HG02981 (cell line): ENCODE data around the gene SAP30.
A peak's percentile ranks its signal among the peaks of the same experiment; 100 is the strongest.

ENCODE experiments used
- ATAC-seq: cut with Tn5 transposase; IDR thresholded peaks from one replicate; pipeline ENCODE4 v1.9.1; 2021; ENCODE audit warnings: mild to moderate bottlenecking, moderate library complexity; ENCODE audit not compliant: unreplicated experiment

SAP30 gene

DNA sequence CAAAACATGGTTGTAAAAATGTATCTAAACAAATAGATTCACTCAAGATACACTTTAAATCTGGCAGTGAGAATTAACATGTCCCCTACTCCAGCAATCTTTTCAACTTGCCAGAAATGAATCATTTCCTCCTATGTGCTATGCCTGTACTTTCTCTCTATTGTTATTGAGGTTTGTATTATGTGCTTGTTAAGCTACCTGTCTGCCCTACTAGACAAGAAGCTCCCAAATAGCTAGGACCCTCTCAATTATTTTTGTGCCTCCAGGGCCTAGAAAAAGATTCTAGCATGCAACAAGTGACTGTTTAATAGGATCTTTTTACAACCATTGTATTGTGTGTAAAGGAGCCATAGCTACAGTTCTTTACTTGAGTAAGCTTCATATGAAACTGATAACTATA lies 3.5 kb upstream of the SAP30 start:
- peak; percentile 16 for ATAC-seq

DNA sequence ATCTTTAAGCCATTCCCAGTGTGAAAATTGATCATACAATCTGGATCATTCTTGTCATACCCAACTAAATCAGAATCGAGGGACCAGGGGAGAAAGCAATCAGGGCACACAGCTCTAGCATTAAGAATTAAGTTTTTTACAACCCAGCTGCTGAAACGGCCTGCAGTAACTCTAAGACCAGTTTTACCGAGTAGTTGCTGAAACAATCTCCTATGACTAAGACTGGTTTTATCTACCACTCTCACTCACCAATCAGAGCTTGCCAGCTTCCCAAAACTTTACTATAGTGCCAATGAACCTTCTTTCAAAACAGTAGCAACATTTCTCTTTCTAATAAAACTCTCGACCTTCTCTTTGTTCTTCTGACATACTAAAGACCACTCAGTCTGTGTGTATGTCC lies 2.8 kb upstream of the SAP30 start:
- ATAC-seq = no peak

- ATAC-seq = peak; percentile 6
Measured at GRCh38 chr4:173370130-173370476, 651 bp upstream of the SAP30 start.

DNA sequence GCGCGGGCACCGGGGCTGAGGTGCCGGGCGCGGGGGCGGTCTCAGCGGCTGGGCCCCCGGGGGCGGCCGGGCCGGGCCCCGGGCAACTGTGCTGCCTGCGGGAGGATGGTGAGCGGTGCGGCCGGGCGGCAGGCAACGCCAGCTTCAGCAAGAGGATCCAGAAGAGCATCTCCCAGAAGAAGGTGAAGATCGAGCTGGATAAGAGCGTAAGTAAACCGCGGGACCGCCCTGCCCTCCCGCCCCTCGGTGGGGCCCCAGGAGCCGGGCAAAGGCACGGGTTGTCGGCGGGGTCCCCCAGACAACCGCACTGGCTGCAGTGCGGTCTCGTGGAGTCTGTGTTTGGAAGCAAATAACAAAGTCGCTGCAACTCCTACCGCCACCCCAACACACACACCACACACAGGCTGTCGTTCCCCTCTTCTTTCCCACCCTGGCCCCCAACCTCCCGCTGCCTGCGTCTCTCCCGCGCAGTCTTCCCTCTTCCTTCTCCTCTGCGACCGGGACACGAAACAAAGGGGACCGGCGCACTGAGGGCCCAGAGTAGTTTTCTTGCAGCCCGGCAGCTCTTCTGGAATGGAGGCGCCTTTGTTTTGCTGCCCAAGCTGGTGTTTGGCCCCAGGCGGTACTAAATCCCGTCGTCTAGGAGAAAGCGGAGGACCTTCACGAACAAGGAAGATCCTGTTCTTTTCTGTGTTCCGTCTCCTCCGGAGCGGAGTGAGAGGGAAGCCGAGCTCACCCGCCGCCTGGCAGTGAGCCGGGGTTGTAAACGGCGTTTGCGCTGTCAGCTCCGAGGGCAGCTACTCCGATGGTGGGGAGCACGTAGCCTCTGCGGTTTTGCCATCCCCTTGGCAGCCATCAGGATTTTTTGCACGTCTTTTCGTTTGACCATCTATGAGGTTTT lies 788 bp downstream of the SAP30 start:
- peak; percentile 16 for ATAC-seq

- no peak for ATAC-seq
Measured at GRCh38 chr4:173374588-173374987, 3.8 kb downstream of the SAP30 start.

GRCh38 chr4:173379929-173380328 lies 9.2 kb downstream of the SAP30 start:
- ATAC-seq = no peak

DNA sequence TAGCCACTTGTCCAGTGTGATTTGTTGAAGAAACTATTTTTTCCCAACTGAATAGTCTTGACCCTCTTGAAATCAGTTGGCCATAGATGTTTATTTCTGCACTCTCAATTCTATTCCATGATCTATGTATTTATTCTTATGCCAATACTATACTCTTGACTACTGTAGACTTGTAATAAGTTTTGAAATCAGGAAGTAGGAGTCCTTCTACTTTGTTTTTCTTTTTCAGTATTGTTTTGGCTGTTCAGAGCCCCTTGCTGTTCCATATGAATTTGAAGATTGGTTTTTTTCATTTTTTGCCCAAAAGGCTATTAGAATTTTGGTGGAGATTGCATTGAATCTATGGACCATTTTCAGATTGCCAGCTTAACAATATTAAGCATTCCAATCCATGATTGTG lies 10.2 kb downstream of the SAP30 start:
- no peak for ATAC-seq

- no peak for ATAC-seq
Measured at GRCh38 chr4:173381610-173382009, 10.9 kb downstream of the SAP30 start.

DNA sequence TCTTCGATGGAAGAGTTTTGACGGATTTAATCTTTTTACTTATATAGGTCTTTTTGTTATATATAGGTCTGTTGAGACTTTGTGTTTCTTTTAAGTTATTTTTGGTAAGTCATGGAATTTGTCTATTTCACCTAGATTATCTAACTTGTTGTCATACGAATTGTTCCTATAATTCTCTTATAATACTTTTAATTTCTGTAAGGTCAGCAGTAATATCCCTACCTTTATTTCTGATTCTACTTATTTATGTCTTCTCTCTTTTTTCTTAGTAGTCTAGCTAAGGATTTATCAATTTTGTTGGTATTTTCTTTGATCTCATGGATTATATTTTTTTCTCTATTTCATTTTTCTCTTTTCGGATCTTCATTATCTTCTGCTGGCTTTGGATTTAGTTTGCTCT lies 11.6 kb downstream of the SAP30 start:
- no peak for ATAC-seq

GRCh38 chr4:173386751-173387150 lies 16.0 kb downstream of the SAP30 start:
- ATAC-seq = no peak

- no peak for ATAC-seq
Measured at GRCh38 chr4:173391701-173392100, 20.9 kb downstream of the SAP30 start.

GRCh38 chr4:173397604-173398003 lies 26.9 kb downstream of the SAP30 start:
- no peak for ATAC-seq

- no peak for ATAC-seq
Measured at GRCh38 chr4:173398220-173398619, 27.5 kb downstream of the SAP30 start.

DNA sequence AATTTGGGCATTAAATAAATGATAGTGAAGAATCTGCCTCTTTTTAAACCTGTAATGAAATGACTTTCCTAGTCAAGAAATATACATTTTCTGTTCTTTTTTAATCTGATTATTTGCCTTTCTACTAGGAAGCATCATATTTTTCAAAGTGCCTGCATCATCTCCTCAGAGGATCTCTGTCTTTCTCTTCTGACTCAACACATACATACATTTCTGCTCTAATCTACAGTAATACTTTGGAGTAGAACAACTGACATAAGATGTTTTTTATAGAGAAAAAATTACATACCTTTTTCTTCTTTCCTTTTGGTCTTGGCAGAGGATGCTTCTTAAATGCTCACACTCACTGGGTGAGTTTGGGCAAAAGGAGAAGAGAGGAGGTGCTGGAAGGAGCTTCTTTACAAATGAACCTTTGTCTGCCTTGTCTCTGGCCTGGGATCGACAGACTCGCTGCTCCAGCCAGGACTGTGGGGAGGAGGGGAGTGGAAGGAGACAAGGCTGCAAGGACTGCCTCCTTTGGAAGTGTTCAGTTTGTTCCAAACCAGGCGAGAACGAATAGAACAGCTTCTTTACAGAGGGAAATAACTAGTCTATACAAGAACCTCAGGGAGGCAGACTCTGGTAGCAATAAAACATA lies 28.1 kb downstream of the SAP30 start, which contains the start of gene SCRG1:
SCRG1 (minus strand) TSS at position 338 of the 637 bp plus-strand sequence. CDS start 7,702 bp downstream, outside the sequence.
- no peak for ATAC-seq

DNA sequence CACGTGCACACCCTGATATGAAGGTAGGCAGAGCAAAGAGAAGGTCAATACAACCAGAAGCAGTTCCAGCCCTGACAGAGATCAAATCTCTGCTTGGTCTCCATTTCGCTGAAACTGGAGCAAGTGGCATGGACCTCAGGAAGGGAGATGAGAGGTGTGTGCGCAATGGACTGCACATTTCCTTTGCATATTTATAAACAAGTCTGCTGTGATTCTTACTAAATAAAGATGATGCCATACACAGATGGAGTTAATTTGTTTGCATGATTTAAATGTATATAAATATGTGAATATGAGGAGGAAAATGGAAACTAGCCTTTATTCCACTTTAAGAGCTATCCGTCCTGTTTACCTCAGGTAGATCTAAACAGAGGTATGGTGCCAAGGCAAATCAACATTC lies 30.3 kb downstream of the SAP30 start:
- no peak for ATAC-seq

- no peak for ATAC-seq
Measured at GRCh38 chr4:173403051-173403450, 32.3 kb downstream of the SAP30 start.

GRCh38 chr4:173404296-173404865 lies 33.6 kb downstream of the SAP30 start:
- no peak for ATAC-seq

DNA sequence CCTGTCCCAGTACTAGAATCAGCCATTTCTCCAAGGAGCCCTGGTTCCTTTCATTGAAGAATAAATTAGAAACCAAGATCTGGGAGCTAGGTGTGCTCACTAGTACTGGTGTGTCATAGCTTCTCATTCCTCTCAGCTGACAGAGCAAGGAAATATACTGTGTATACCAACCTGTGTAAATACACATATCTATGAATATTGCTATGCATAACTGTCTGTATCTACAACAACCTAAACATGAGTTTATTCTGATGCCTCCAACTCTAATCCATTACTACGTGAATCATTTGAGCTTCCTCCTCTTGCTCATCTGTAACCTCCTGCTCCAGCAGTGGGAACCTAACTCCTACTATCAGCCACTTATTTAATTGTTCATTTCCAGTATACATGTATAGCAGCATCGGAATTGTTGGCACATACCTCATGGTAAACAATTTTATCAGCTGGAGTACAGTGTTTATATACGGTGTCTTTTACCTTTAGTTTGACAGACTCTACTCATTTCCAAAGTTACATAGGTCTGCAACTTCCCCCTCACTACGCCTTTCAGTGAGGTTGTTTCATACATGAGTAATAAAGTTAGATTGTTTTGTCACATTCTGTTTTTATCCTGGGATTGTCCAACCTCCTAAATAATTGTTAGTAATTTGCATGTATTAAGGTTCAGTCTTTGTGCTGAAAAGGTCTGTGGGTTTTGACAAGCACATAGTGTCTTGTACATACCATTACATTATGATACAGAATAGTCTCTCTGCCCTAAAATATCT lies 35.3 kb downstream of the SAP30 start:
- peak; percentile 55 for ATAC-seq

DNA sequence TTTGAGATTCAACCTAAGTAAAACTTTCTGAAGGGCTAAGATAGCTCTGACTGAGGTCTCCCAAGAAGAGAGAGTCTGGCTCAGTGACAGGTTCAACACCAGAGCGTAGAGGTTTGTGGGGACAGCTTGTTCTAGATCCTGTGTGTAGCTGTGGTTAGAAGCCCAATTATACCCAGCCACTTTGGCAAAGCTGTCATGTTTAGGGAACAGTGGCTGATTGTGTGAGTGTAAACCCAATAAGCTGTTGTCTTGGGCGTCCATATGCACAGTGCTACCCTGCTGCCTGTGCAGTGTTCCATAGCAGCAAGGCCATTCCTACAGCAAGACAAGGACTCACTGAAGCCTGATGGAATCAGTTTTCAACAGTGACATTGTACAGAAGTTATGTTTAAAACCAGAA lies 39.3 kb downstream of the SAP30 start:
- no peak for ATAC-seq

DNA sequence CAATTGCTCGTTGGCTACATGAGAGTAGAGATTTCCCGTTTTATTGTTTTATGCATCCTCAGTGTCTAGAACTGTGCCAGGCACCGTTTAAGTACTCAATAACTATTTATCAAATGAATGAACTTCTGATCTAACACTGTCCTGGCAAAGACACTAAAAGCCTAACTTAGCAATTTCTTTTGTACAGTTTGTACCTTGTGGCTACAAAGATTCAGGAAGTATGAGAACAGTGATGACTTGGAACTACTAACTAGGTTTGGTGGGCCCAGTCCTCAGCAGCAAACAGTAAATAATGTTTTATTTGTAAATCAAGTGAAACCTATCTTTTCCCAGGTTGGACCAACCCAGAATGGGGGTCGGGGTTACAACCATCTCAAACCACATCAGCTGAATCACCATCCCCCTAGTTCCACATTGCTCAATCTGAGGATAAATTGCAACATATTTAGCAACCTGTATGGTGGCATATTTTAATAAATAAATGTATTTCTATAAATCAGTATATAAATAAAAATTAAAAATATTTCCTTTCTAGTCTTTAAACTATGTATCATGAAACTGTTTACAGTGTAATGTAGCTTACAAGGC lies 40.4 kb downstream of the SAP30 start:
- no peak for ATAC-seq

GRCh38 chr4:173413036-173413435 lies 42.3 kb downstream of the SAP30 start:
- no peak for ATAC-seq
